ENCODE data around the gene CCNQ. TPM values are rescaled to one million over a fixed set of nuclear protein-coding genes. Genes with fewer than 3 reads are reported as not detected.

Gene CCNQ
- total RNA-seq, 1 experiment from 2014 or later = 20.3 TPM

- peak; percentile 37 for TF ChIP-seq TCF7L2 (IDR thresholded peaks at IDR 0.05; ENCODE audit: borderline replicate concordance, extremely low read depth, insufficient read depth, insufficient read length)
- TF ChIP-seq SP1 (IDR thresholded peaks at IDR 0.05; ENCODE audit: low read depth) = no peak
- TF ChIP-seq YY1 (IDR thresholded peaks at IDR 0.05; ENCODE audit: extremely low read depth, insufficient replicate concordance, low read depth, low read length) = no peak
- TF ChIP-seq EGR1 (IDR thresholded peaks at IDR 0.05; ENCODE audit: low read depth) = no peak
- no peak for TF ChIP-seq ZFX (IDR thresholded peaks at IDR 0.05)
- no peak for TF ChIP-seq POLR2AphosphoS5 (IDR thresholded peaks at IDR 0.05; ENCODE audit: low read depth, low read length)
- TF ChIP-seq ATF3 (IDR thresholded peaks at IDR 0.05) = no peak
- TF ChIP-seq EZH2phosphoT487 (IDR thresholded peaks at IDR 0.05; ENCODE audit: borderline replicate concordance) = no peak
- TF ChIP-seq POLR2A (IDR thresholded peaks at IDR 0.05; ENCODE audit: borderline replicate concordance, extremely low read depth, insufficient read depth, insufficient read length) = no peak
- TF ChIP-seq, protein P1, sequence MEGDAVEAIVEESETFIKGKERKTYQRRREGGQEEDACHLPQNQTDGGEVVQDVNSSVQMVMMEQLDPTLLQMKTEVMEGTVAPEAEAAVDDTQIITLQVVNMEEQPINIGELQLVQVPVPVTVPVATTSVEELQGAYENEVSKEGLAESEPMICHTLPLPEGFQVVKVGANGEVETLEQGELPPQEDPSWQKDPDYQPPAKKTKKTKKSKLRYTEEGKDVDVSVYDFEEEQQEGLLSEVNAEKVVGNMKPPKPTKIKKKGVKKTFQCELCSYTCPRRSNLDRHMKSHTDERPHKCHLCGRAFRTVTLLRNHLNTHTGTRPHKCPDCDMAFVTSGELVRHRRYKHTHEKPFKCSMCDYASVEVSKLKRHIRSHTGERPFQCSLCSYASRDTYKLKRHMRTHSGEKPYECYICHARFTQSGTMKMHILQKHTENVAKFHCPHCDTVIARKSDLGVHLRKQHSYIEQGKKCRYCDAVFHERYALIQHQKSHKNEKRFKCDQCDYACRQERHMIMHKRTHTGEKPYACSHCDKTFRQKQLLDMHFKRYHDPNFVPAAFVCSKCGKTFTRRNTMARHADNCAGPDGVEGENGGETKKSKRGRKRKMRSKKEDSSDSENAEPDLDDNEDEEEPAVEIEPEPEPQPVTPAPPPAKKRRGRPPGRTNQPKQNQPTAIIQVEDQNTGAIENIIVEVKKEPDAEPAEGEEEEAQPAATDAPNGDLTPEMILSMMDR (IDR thresholded peaks at IDR 0.05 in 2 of 3, conservative IDR thresholded peaks at IDR 0.05 in 1 of 3; ENCODE audit: borderline replicate concordance in 1 of 3, insufficient read depth in 1 of 3, low read depth in 2 of 3, low read length in 2 of 3) = peak; percentile 51 to 73 (median 65); a peak in 5 of 6 replicates
- TF ChIP-seq RAD21 (IDR thresholded peaks at IDR 0.05; ENCODE audit: low read depth) = peak; percentile 62
These were observed 11.2 kb upstream of the CCNQ start (continued) for GRCh38 chrX:153609917-153610835.

- Histone ChIP-seq H3K9me2 (ENCODE audit: insufficient read depth) (no peaks in the 10 kb centered on the region), H2AFZ (ENCODE audit: low read depth, low read length, poor library complexity, severe bottlenecking) (no peak overlapping the region), H3K9ac (ENCODE audit: low read length) (no peak overlapping the region), H3K79me2 (ENCODE audit: insufficient read depth, low read length) (no peaks in the 10 kb centered on the region), H3K4me3 (replicated peaks in 1 of 2; ENCODE audit: low read depth in 1 of 2, low read length in 2 of 2) (no peak overlapping the region), H3K9me3 (ENCODE audit: control insufficient read depth in 1 of 2, insufficient read depth in 1 of 2, low read depth in 1 of 2, low read length in 2 of 2) (no peaks in the 10 kb centered on the region), H3K4me2 (ENCODE audit: low read length) (no peak overlapping the region), H3K4me1 (ENCODE audit: control insufficient read depth in 1 of 2, insufficient read depth in 2 of 2, low read length in 2 of 2) (no peaks in the 10 kb centered on the region), H3K27me3 (ENCODE audit: insufficient read depth, low read length) (no peaks in the 10 kb centered on the region), H3K27ac (ENCODE audit: low read depth, low read length) (no peak overlapping the region), H4K20me1 (ENCODE audit: insufficient read depth) (no peaks in the 10 kb centered on the region), H3K36me3 (ENCODE audit: control insufficient read depth in 1 of 2, insufficient read depth in 2 of 2, low read length in 2 of 2) (no peaks in the 10 kb centered on the region)
- no TSS peak for BruUV-seq (replicated peaks)
- ChIA-PET CTCF (no interaction called here), POLR2A (no interaction called here), RAD21 (ENCODE audit: low non-redundant PET in 1 of 2, low total read pairs in 2 of 2, uncharacterized antibody in 2 of 2, unreplicated experiment in 2 of 2) (no interaction called here)
- ATAC-seq = no peak
- TF ChIP-seq EZH2 (IDR thresholded peaks at IDR 0.05) (no peak), YY1 (IDR thresholded peaks at IDR 0.05; ENCODE audit: extremely low read depth, insufficient replicate concordance, low read depth, low read length) (no peak), ATF3 (IDR thresholded peaks at IDR 0.05) (no peak), SIN3A (IDR thresholded peaks at IDR 0.05; ENCODE audit: low read depth) (no peak), ZNF274 (IDR thresholded peaks at IDR 0.05; ENCODE audit: low read depth, low read length) (no peak), ELF1 (IDR thresholded peaks at IDR 0.05; ENCODE audit: borderline replicate concordance, low read depth) (no peak), SP1 (IDR thresholded peaks at IDR 0.05; ENCODE audit: low read depth) (no peak), POLR2AphosphoS5 (IDR thresholded peaks at IDR 0.05; ENCODE audit: low read depth, low read length) (no peak), MAX (IDR thresholded peaks at IDR 0.05) (no peak), CEBPB (IDR thresholded peaks at IDR 0.05; ENCODE audit: low read depth) (no peak)
- DNase-seq (ENCODE audit: low read depth, low spot score) = no peak
- intact Hi-C loops (cut with micrococcal nuclease) = no loop called here
These were observed 9.9 kb upstream of the CCNQ start for GRCh38 chrX:153608806-153609205.
